Measurements from ENCODE around the gene TMBIM1. TPM values are rescaled to one million over a fixed set of nuclear protein-coding genes. Genes with fewer than 3 reads are reported as not detected.

Gene TMBIM1
- total RNA-seq, 1 experiment from 2014 or later: 168 TPM

GRCh38 chr2:218301176-218301819 is 9.0 kb upstream of the TMBIM1 start:
- H3K4me3 ChIP-seq (ENCODE audit: low read depth, low read length): no peak overlapping the region
- no peaks in the 10 kb centered on the region for H3K36me3 ChIP-seq (ENCODE audit: control insufficient read depth, insufficient read depth, low read length)
- peaks cover 4% of the 10 kb centered on the region for H3K36me3 Mint-ChIP-seq (ENCODE audit: insufficient read depth, unreplicated experiment)
- peaks cover 31% of the 10 kb centered on the region for H3K4me1 Mint-ChIP-seq (ENCODE audit: low read depth, unreplicated experiment)
- intact Hi-C loops (cut with micrococcal nuclease; ENCODE audit: unreplicated experiment): loop anchor here (1.0 to 5.0 kb wide), 4 partner anchors 9 to 166 kb away; partner anchors contain the start of genes CATIP and TMBIM1
- peaks cover 18% of the 10 kb centered on the region for H3K4me1 ChIP-seq
- no TSS peak for BruUV-seq (replicated peaks)
- ChIA-PET POLR2A (interaction anchor here (0.8 kb wide), 1 partner anchor 94 kb away, joined by 3 read pairs; no protein-coding TSS in a partner anchor), CTCF (interaction anchor here (1.8 kb wide), 1 partner anchor 95 kb away, joined by 6 read pairs; no protein-coding TSS in a partner anchor)
- no peaks in the 10 kb centered on the region for H3K27me3 Mint-ChIP-seq (ENCODE audit: insufficient read depth, unreplicated experiment)
- H3K27me3 ChIP-seq (replicated peaks; ENCODE audit: control insufficient read depth, insufficient read depth, low read length): no peaks in the 10 kb centered on the region
- no peak overlapping the region for H3K27ac Mint-ChIP-seq (ENCODE audit: unreplicated experiment)
- peak; percentile 91 to 93 for DNase-seq
- no peak overlapping the region for H3K4me3 Mint-ChIP-seq (ENCODE audit: unreplicated experiment)
- H3K9me3 Mint-ChIP-seq (ENCODE audit: unreplicated experiment): no peaks in the 10 kb centered on the region
- H3K9me3 ChIP-seq: no peaks in the 10 kb centered on the region
- peak; percentile 95 to 96 for TF ChIP-seq CTCF (IDR thresholded peaks at IDR 0.05; ENCODE audit: insufficient read depth in 1 of 2, low read depth in 1 of 2, low read length in 1 of 2, severe bottlenecking in 1 of 2, unreplicated experiment in 1 of 2)

GRCh38 chr2:218300141-218300540 is 7.8 kb upstream of the TMBIM1 start:
- POLR2A ChIA-PET: no interaction called here
- Histone ChIP-seq H3K4me1 (peaks cover 24% of the 10 kb centered on the region), H3K27me3 (replicated peaks; ENCODE audit: control insufficient read depth, insufficient read depth, low read length) (no peaks in the 10 kb centered on the region), H3K36me3 (ENCODE audit: control insufficient read depth, insufficient read depth, low read length) (no peaks in the 10 kb centered on the region), H3K4me3 (ENCODE audit: low read depth, low read length) (no peak overlapping the region), H3K9me3 (no peaks in the 10 kb centered on the region)
- no TSS peak for BruUV-seq (replicated peaks)
- Mint-ChIP-seq H3K9me3 (ENCODE audit: unreplicated experiment) (no peaks in the 10 kb centered on the region), H3K27ac (ENCODE audit: unreplicated experiment) (no peak overlapping the region), H3K36me3 (ENCODE audit: insufficient read depth, unreplicated experiment) (peaks cover 8% of the 10 kb centered on the region), H3K4me3 (ENCODE audit: unreplicated experiment) (no peak overlapping the region), H3K4me1 (ENCODE audit: low read depth, unreplicated experiment) (peaks cover 35% of the 10 kb centered on the region), H3K27me3 (ENCODE audit: insufficient read depth, unreplicated experiment) (no peaks in the 10 kb centered on the region)
- intact Hi-C loops (cut with micrococcal nuclease; ENCODE audit: unreplicated experiment): loop anchor here (5.0 kb wide), 1 partner anchor 167 kb away; no protein-coding TSS in a partner anchor
- TF ChIP-seq CTCF (IDR thresholded peaks at IDR 0.05; ENCODE audit: insufficient read depth in 1 of 2, low read depth in 1 of 2, low read length in 1 of 2, severe bottlenecking in 1 of 2, unreplicated experiment in 1 of 2): no peak
- CTCF ChIA-PET: no interaction called here
- no peak for DNase-seq

GRCh38 chr2:218298314-218298875 is 6.1 kb upstream of the TMBIM1 start:
- Histone ChIP-seq H3K4me3 (ENCODE audit: low read depth, low read length) (no peak overlapping the region), H3K9me3 (no peaks in the 10 kb centered on the region), H3K27me3 (replicated peaks; ENCODE audit: control insufficient read depth, insufficient read depth, low read length) (no peaks in the 10 kb centered on the region), H3K36me3 (ENCODE audit: control insufficient read depth, insufficient read depth, low read length) (no peaks in the 10 kb centered on the region), H3K4me1 (peaks cover 41% of the 10 kb centered on the region)
- no peak for DNase-seq
- H3K4me3 Mint-ChIP-seq (ENCODE audit: unreplicated experiment): no peak overlapping the region
- no peaks in the 10 kb centered on the region for H3K9me3 Mint-ChIP-seq (ENCODE audit: unreplicated experiment)
- intact Hi-C loops (cut with micrococcal nuclease; ENCODE audit: unreplicated experiment): loop anchor here (10.0 kb wide), 1 partner anchor 266 kb away; the partner anchor contains the start of genes CNOT9 and USP37
- peaks cover 40% of the 10 kb centered on the region for H3K4me1 Mint-ChIP-seq (ENCODE audit: low read depth, unreplicated experiment)
- peaks cover 22% of the 10 kb centered on the region for H3K36me3 Mint-ChIP-seq (ENCODE audit: insufficient read depth, unreplicated experiment)
- no peak for TF ChIP-seq CTCF (IDR thresholded peaks at IDR 0.05; ENCODE audit: insufficient read depth in 1 of 2, low read depth in 1 of 2, low read length in 1 of 2, severe bottlenecking in 1 of 2, unreplicated experiment in 1 of 2)
- no peaks in the 10 kb centered on the region for H3K27me3 Mint-ChIP-seq (ENCODE audit: insufficient read depth, unreplicated experiment)
- CTCF ChIA-PET: interaction anchor here (1.0 kb wide), 1 partner anchor 14 kb away, joined by 3 read pairs; no protein-coding TSS in a partner anchor
- no peak overlapping the region for H3K27ac Mint-ChIP-seq (ENCODE audit: unreplicated experiment)
- no TSS peak for BruUV-seq (replicated peaks)
- POLR2A ChIA-PET: no interaction called here

Measured in Caco-2 (cell line).